ENCODE data around the gene CYB5B. TPM values are rescaled to one million over a fixed set of nuclear protein-coding genes. Genes with fewer than 3 reads are reported as not detected.

The CYB5B gene
- polyA plus RNA-seq, 1 donor from 2014 or later = 98.9 TPM

GRCh38 chr16:69500496-69500895, 76.1 kb downstream of the CYB5B start:
- H3K27ac Mint-ChIP-seq = no peak overlapping the region
- no peaks in the 10 kb centered on the region for H3K9me3 Mint-ChIP-seq
- no peaks in the 10 kb centered on the region for H3K36me3 Mint-ChIP-seq
- peaks cover 7 to 8% (median 8%) of the 10 kb centered on the region in 3 donors for H3K4me1 Mint-ChIP-seq
- no peak overlapping the region for H3K4me3 Mint-ChIP-seq
- H3K27me3 Mint-ChIP-seq = no peaks in the 10 kb centered on the region

- no peaks in the 10 kb centered on the region for H3K27me3 Mint-ChIP-seq
- H3K36me3 Mint-ChIP-seq = no peaks in the 10 kb centered on the region
- H3K27ac Mint-ChIP-seq = peak overlapping the region in 1 of 3 donors; percentile 92
- H3K9me3 Mint-ChIP-seq = no peaks in the 10 kb centered on the region
- H3K4me3 Mint-ChIP-seq = peak overlapping the region in 2 of 4 donors; percentile 65 to 82
- peaks cover 7 to 8% (median 8%) of the 10 kb centered on the region in 3 donors for H3K4me1 Mint-ChIP-seq
Measured at GRCh38 chr16:69501956-69502745, 77.7 kb downstream of the CYB5B start.

- Mint-ChIP-seq H3K27ac (no peak overlapping the region), H3K4me3 (peak overlapping the region in 1 of 4 donors; percentile 60), H3K36me3 (no peaks in the 10 kb centered on the region), H3K9me3 (no peaks in the 10 kb centered on the region), H3K27me3 (no peaks in the 10 kb centered on the region), H3K4me1 (peaks cover 7 to 8% (median 8%) of the 10 kb centered on the region in 3 donors)
Measured at GRCh38 chr16:69503244-69503643, 78.8 kb downstream of the CYB5B start.

- no peaks in the 10 kb centered on the region for H3K4me1 Mint-ChIP-seq
- H3K27ac Mint-ChIP-seq = no peak overlapping the region
- peaks cover 0 to 2% (median 0%) of the 10 kb centered on the region in 3 donors for H3K9me3 Mint-ChIP-seq
- no peaks in the 10 kb centered on the region for H3K27me3 Mint-ChIP-seq
- H3K4me3 Mint-ChIP-seq = no peak overlapping the region
- no peaks in the 10 kb centered on the region for H3K36me3 Mint-ChIP-seq
Measured at GRCh38 chr16:69508033-69508755, 83.8 kb downstream of the CYB5B start.

- H3K36me3 Mint-ChIP-seq = no peaks in the 10 kb centered on the region
- peaks cover 0 to 2% (median 0%) of the 10 kb centered on the region in 3 donors for H3K9me3 Mint-ChIP-seq
- no peaks in the 10 kb centered on the region for H3K27me3 Mint-ChIP-seq
- peaks cover 0 to 6% (median 0%) of the 10 kb centered on the region in 3 donors for H3K4me1 Mint-ChIP-seq
- no peak overlapping the region for H3K27ac Mint-ChIP-seq
- H3K4me3 Mint-ChIP-seq = no peak overlapping the region
Measured at GRCh38 chr16:69509125-69509524, 84.7 kb downstream of the CYB5B start.

- Mint-ChIP-seq H3K9me3 (peaks cover 0 to 7% (median 0%) of the 10 kb centered on the region in 3 donors), H3K36me3 (no peaks in the 10 kb centered on the region), H3K4me1 (peaks cover 7 to 12% (median 8%) of the 10 kb centered on the region in 3 donors), H3K4me3 (no peak overlapping the region), H3K27me3 (no peaks in the 10 kb centered on the region), H3K27ac (no peak overlapping the region)
Measured at GRCh38 chr16:69511651-69512050, 87.2 kb downstream of the CYB5B start.

GRCh38 chr16:69513180-69513966, 89.0 kb downstream of the CYB5B start:
- Mint-ChIP-seq H3K27me3 (no peaks in the 10 kb centered on the region), H3K36me3 (no peaks in the 10 kb centered on the region), H3K4me3 (no peak overlapping the region), H3K9me3 (peaks cover 0 to 7% (median 0%) of the 10 kb centered on the region in 3 donors), H3K4me1 (peaks cover 7 to 12% (median 8%) of the 10 kb centered on the region in 3 donors), H3K27ac (no peak overlapping the region)

GRCh38 chr16:69514356-69514755, 89.9 kb downstream of the CYB5B start:
- H3K36me3 Mint-ChIP-seq = no peaks in the 10 kb centered on the region
- peaks cover 7 to 12% (median 8%) of the 10 kb centered on the region in 3 donors for H3K4me1 Mint-ChIP-seq
- no peaks in the 10 kb centered on the region for H3K27me3 Mint-ChIP-seq
- H3K9me3 Mint-ChIP-seq = peaks cover 0 to 7% (median 0%) of the 10 kb centered on the region in 3 donors
- H3K4me3 Mint-ChIP-seq = peak overlapping the region in 2 of 4 donors; percentile 3 to 74
- H3K27ac Mint-ChIP-seq = peak overlapping the region in 1 of 3 donors; percentile 39

Other genes with a start within 250 kb of the CYB5B start
- 3.8 TPM for gene SNTB2, start 237.5 kb upstream of the CYB5B start, polyA plus RNA-seq
- gene VPS4A, start 113.3 kb upstream of the CYB5B start, polyA plus RNA-seq = 46.3 TPM
- 20.1 TPM for gene PDF, start 94.0 kb upstream of the CYB5B start, polyA plus RNA-seq
- gene COG8, start 85.1 kb upstream of the CYB5B start, polyA plus RNA-seq = 42.9 TPM
- gene NIP7, start 84.8 kb upstream of the CYB5B start, polyA plus RNA-seq = 22.8 TPM
- not detected for gene TMED6, start 72.8 kb upstream of the CYB5B start, polyA plus RNA-seq
- 50.7 TPM for gene TERF2, start 38.6 kb upstream of the CYB5B start, polyA plus RNA-seq
- 9.5 TPM for gene NFAT5, start 141.3 kb downstream of the CYB5B start, polyA plus RNA-seq

Measured in IgD-negative memory B cell (primary cell).